T-helper 1 cell treated with Interleukin-12 subunit alpha and Interleukin-12 subunit beta and Interleukin-4 antibody, amounts not matched to agents 30 ng/mL and 1 ng/mL, for 36 hours (primary cell): Measurements from ENCODE around the gene PTPN4. TPM values are rescaled to one million over a fixed set of nuclear protein-coding genes. Genes with fewer than 3 reads are reported as not detected.

Source experiments
- intact Hi-C: fragments of 100-400 bp; cut with micrococcal nuclease; formaldehyde crosslinking; loops from one replicate; pipeline ENCODE4 v1.15.1; 2024
- total RNA-seq: library from RNA; stranded (reverse); gene quantifications from 2 replicates; pipeline ENCODE4 v1.2.3, GENCODE V29; 2022

PTPN4 gene, protein sequence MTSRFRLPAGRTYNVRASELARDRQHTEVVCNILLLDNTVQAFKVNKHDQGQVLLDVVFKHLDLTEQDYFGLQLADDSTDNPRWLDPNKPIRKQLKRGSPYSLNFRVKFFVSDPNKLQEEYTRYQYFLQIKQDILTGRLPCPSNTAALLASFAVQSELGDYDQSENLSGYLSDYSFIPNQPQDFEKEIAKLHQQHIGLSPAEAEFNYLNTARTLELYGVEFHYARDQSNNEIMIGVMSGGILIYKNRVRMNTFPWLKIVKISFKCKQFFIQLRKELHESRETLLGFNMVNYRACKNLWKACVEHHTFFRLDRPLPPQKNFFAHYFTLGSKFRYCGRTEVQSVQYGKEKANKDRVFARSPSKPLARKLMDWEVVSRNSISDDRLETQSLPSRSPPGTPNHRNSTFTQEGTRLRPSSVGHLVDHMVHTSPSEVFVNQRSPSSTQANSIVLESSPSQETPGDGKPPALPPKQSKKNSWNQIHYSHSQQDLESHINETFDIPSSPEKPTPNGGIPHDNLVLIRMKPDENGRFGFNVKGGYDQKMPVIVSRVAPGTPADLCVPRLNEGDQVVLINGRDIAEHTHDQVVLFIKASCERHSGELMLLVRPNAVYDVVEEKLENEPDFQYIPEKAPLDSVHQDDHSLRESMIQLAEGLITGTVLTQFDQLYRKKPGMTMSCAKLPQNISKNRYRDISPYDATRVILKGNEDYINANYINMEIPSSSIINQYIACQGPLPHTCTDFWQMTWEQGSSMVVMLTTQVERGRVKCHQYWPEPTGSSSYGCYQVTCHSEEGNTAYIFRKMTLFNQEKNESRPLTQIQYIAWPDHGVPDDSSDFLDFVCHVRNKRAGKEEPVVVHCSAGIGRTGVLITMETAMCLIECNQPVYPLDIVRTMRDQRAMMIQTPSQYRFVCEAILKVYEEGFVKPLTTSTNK
- total RNA-seq: 47.6 and 53.3 TPM in 2 replicates

DNA sequence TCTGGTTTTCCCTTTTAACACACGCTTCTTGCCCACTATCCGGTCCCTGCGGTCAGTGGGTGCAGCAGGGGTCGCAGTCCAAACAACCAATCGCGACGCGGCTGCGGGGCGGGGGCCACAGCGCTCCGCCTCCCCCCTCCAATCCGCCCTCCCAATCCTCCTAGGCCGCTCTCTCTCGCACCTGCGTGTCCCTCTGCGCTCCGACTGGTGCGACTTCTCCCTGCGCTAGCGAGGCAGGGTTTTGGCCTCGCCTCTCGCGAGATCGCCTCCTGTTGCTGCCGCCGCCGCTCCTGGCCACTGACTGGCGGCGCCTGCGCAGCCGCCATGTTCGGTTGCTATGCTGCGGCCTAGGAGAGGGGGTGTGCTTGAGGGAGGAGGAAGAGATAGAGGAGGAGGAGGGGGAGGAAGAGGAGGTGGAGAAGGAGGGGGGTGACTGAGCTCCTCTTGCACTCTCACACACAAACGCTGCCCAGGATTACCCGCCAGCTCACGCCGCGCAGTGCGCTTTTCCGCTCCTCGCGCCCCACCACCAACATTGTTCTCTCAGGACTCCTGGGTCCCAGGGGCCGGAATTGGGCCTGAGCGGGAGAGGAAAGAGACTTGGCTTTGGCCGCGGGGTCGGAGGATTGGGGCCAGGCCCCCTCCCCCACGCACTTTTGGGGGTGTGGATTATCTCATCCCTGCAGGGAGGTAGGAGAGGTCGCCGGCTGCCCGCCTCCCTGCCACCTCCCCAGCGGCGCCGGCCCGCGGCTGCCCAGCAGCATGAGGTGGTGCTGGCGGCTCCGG lies at the start of gene PTPN4:
Gene PTPN4, plus strand, starts transcription at position 472 of the 786 bp plus-strand sequence. CDS start 49,932 bp downstream, outside the sequence.
- intact Hi-C loops: loop anchor here (1.0 to 2.0 kb wide), 18 partner anchors 57 to 1977 kb away; partner anchors contain the start of genes C2orf76, DBI, DDX18 and EPB41L5

DNA sequence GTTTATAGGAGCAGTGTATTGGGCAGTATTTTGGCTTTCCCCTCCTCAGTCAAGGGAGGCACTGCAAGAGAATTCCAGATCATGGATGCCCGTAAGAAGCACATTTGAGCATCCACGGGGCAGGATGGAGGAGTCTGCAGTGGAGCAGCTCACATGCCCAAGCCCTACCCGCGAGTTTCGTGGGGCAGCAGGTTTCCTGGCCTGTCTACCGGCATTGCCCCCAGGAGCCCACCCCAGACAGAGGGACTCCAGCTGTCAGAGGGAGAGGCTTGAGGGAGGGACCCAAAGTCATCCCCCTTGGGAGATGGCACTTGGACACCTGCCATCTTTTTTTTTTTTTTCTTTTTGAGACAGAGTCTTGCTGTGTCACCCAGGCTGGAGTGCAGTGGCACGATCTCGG lies 49.4 kb upstream of the PTPN4 start:
- intact Hi-C loops: no loop called here

DNA sequence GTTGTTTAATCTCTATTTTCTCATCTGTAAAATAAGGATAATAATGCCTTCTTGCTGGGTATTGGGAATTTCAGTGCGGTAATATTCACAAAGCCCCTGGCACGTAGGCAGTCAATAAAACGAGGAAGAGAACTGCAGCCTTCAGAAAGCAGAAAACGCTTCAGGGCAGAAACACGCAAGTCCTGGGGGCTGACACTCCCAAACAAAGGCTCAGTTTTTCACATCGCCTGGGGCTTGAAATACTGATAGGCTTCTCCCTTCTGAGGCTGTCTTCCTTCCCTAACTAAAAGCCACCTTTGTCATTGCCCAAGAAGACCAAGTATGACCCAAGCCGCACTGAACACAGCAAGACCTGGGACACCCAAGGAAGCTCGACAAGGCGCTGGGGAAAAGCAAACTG lies 48.4 kb upstream of the PTPN4 start:
- intact Hi-C loops: no loop called here

DNA sequence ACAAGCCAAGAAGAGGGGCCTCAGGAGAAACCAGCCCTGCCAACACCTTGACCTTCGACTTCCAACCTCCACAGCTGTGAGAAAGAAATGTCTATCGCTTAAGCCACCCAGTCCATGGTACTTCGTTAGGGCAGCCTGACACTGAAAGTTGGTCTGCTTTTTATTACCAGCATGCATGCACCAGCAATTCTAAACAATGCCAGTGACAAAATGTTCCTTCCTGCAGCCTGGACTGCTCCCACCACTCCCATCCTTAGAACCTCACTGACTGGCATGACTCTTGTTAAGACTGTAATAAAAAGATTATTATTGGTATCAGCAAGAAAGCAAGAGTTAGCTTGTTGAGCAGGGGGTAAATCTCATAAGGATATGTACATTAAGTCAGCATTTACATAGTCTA lies 47.2 kb upstream of the PTPN4 start:
- intact Hi-C loops: no loop called here

DNA sequence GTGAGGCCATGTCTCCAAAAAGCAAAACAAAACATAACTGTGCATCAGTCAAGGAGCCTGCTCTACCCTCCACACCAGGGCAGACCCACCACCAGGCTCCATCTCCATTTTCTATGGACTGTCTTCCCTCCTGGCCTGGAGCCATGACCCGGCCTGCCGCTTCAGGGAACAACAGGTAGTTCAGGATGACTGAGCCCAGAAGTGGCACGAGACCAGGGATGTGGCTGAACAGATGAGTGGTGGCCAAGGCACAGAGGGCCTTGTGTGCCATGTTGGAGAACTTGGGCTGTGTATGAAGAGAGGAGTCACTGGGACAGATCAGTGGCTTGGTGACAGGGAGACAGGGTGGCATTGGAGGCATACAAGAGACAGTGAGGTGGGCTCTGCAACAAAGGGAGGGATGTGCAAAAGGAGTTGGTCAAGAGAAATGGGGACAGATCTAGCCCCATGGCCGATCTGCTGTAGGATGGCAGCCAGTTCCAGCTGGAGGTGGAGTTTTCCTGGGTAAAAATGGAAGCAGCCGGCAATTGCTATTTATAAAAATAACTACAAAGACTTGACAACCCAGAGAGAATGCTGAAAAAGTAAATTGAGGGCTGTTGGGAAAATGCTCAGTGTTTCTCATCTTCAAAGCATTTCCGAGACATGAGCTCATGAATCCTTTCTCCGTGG lies 45.8 kb upstream of the PTPN4 start:
- intact Hi-C loops: no loop called here

DNA sequence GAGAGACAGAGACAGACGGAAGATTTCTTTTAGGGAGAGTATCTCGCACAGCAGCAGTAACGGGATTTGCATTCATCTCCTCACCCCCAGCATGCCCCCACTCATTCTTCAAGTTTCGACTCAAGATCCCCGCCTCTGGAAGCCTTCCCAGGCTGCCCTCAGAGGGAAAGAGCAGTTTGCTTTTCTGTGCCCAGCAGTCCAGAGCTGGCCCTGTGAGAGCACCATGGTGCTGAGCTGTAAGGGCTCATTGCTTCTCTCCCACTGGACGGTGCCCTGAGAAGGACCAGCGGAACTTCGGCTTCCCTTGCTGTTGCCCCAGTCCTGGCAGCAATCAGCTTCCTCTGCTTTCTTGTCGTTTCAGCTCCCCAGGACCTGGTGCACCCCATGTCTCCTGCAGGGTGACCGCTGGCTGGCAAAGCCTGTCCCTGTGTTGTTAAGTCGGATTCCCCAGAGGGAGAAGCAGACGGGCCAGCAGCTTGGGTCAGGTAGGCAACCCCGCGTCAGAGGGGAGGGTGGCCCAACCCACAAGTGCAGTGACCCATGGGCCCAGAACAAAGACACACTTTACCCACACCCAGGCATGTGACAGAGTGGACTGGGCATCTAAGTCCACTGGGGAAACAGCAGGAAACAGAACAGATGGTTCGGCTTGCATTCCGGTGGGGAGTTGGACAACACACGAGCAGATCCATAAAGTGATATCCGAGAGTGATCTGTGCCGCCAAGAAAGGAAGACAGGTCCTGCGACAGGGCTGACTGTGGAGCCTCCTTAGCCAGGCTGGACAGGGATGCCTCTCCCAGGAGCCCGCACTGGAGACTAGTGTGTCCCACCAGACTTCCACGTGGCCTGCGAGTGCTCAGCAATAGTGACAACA lies 44.1 kb upstream of the PTPN4 start:
- intact Hi-C loops: no loop called here

DNA sequence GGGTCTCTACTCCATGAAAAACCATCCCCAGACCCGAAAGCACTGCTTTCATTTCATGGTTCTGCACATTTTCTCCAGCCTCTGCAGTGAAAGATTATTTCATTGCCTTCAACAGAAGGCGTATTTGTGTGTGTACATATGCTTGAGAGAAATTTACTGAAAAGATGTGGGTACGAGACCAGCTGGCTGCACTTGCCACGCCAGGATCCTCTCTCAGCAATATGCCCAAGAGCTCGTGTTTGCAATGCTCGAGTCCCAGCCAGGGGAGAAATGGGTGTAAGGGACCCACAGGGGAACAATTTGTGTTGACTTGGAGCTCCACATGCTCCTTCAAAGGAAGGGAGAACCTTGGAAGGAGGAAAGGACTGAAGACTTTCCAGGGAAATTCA lies 43.4 kb upstream of the PTPN4 start:
- intact Hi-C loops: no loop called here

DNA sequence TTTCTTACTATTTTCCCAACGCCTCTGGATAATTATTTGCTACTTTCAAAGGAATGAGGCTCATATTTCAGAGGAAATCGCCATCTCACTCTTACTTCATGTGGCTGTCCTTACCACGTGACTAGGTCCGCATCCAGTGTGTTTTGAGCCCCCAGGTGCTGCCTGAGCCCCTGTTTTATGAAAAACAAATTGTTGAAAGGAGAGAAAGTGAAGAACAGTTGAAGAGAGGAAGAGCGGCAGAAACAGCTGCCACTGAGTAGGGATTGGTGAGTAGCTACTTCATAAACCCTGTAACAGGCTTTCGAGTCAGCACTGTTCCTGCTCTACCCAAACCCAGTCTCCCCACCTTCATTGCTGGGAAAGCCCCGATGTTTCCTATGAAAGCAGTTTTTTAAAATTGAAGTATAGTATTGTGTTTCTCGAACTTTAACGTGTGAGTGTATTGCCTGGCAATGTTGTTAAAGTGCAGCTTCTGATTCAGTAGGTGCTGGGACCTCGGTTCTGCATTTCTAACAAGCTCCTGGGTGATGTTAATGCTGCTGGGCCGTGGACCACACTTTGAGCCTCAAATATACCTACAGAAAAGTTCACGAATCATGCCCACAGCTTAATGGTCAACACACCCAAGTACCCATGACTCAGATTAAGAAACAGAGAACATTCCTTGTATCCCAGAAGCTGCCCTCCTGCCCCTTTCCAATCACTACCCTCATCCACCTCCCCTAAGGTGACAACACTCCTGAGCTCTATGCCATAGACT lies 41.0 kb upstream of the PTPN4 start:
- intact Hi-C loops: no loop called here

DNA sequence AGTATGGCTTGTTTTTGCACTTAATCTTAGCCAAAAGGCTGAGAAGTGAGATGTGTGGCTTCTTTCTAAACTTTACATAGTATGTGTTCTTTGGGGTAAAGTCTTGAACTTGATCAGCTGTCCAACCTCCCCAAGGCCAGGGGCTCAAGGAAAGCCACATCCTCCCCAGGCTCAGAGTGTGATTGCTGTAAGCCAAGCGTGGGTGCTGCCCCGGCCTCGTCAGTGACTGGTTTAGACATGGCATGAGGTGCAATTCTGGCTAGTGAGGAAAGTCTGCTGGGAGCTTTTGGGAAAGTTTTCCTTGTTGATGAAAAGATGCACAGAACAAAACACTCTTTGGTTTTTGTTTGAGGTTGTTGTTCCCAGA lies 40.5 kb upstream of the PTPN4 start:
- intact Hi-C loops: no loop called here

DNA sequence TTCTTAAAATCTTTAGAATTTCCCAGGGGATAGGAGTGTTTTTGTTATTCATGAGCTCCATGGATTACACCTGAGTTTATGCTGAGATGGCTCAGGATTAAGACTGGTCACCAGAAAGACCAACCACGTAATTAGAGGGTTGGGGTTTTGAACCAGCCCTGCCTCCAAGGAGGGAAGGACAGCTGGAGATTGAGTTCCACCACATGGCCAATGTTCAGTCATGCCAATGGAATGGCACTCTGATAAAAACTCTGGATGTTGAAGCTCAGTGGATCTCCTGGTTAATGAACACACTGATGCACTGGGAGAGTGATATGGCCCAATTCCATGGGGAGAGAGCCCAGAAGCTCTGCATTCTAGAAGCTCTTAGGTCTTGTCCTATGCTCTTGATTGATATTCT lies 38.7 kb upstream of the PTPN4 start:
- intact Hi-C loops: no loop called here

DNA sequence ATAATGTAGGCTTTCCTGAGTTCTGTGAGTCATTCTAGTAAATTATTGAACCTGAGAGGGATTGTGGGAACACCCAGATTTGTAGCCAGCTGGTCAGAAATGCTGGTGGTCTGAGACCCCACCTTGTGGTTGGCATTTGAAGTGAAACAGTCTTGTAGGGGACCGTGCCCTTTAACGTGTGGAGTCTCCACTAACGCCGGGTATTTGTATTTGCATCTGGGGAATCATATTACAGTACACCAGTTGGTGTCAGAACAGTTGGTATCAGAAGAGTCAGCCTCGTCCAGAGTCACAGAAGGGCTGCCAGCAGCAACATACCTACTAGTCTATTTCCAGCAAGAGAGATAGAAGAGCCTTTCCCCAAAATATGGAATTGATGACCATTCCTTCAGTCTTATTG lies 38.3 kb upstream of the PTPN4 start:
- intact Hi-C loops: no loop called here

DNA sequence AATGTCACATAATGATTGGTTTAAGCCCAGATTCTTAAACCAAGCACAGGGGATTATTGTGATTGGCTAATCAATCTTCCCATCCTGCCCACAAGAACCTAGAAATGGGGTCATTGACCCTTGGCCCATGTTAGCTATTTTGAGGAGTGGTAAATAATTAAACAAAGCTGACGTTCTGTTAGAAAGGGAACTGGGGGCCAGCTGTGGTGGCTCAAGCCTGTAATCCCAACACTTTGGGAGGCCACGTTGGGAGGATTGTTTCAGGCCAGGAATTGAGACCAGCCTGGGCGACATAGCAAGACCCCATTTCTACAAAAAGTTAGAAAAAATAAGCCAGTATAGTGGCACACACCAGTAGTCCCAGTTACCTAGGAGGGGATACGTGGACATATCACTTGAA lies 37.8 kb upstream of the PTPN4 start:
- intact Hi-C loops: no loop called here

DNA sequence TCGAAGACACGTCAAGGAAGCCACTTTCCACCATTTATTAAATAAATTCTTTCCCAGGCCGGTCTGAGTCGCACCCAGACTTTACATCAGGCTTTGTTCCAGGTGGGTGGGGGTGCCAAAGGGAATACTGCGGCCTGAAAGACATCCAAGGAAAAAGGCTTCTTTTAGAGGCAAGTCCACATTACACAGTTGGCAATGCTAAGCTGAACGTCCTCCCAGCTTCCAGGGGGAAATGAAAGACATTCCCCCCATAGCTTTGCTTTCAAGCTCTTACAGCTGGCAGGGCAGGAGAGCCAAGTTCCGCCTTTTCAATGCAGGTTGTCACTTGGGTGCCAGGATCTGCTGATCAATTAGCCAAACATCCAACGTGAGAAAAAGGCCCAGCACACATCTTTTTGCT lies 36.5 kb upstream of the PTPN4 start:
- intact Hi-C loops: no loop called here

DNA sequence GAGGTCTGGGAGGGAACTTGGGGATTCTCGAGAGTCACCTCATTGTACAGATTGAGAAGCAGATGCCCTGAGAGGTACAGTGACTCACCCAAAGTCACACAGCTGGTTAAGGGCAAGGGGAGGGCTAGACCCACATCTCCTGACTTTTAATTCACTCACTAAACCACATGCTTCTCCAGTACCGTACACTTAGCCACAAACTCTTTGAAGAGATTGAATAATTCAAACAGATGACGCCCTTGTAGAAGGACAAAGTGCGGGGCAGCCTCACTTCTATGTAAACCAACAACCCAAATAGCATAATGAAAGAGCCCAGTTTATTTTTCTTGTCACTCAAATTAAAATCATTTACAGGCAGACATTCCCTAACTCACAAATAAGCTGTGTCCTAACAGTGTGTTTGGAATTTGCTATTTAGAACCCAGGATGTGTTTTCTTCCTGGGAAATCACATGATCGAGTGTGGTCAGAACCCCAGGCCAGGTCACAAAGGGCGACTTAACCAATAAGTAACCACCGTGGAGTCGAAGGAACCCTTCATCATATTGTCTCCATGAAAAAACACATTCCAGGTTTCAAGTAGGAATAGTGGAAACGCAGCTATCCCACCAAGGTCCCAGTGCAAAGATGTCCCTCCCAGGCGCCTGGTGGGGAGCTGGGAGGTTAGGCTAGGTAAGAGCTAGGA lies 35.8 kb upstream of the PTPN4 start:
- intact Hi-C loops: no loop called here

DNA sequence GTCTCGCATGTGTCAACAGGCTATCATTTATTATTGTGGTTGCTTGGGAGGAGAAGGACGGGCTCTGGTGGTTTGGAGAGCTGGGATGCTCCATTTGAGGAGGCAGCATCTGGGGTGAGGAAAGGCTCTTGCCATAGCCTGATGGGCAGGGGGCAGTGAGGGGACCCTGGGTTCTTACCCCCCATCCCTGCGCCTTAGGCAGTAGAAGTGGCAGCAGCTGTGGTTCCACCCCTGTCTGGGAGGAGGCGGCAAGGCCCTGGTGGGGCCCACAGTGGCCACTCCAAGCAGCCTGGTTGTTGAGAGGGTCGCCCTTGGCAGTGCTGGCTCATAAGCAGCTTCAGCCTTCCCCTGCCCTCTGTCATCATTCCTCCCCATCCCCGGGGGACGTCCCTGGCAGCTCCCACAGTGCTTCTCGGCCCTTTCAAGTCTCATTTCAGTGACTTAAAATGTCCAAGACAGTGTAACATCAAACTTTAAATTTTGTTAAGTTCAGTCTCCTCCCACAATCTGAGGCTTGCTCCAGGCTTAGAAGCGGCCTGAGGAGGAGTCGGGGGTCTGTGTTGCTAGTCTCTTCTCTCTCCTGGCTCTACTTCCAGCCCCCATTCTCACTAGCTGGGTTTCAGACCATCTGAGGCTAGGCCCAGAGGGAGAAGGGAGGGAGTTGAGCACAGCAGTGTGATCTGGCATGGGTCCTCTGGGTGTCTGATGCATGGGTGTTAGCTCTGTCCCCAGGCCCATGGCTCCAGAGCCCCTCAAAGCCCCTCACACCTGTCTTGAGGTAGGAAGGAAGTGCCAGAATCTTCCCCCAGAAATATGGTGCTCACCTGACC lies 34.9 kb upstream of the PTPN4 start:
- intact Hi-C loops: no loop called here

DNA sequence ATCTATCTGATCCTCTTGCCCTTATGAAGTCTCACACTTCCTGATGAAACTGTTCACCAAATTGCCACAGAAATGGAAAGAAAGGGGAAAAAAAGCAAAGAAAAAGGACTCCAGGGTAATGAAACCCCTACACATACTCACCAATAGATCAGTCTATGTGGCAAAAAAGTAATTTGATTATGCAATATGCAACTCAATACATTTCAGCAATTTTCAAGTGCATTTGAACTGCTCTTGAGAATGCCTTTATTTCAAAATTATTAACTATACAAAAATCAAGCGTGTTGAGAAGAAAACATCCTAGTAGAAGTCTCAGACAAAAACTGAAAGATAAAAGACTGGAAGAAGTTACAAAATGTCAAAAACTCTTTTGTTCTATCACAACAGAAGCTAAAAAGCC lies 32.2 kb upstream of the PTPN4 start:
- intact Hi-C loops: no loop called here

DNA sequence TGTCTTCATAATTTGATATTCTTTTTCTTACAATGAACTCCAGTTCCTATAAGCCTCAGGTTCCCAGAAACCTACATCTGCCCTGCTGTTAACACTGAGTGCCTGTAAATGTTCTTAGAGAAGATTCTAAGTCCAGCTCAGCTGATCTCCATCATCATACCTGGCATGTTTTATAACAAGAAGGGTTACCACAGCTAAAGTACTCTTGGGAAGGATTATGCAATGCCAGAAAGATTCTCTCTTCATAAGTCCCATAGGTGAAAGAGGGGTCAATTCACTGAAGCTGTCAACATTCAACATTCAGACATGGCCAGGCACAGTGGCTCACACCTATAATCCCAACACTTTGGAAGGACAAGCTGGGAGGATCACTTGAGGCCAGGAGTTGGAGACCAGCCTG lies 31.3 kb upstream of the PTPN4 start:
- intact Hi-C loops: no loop called here

DNA sequence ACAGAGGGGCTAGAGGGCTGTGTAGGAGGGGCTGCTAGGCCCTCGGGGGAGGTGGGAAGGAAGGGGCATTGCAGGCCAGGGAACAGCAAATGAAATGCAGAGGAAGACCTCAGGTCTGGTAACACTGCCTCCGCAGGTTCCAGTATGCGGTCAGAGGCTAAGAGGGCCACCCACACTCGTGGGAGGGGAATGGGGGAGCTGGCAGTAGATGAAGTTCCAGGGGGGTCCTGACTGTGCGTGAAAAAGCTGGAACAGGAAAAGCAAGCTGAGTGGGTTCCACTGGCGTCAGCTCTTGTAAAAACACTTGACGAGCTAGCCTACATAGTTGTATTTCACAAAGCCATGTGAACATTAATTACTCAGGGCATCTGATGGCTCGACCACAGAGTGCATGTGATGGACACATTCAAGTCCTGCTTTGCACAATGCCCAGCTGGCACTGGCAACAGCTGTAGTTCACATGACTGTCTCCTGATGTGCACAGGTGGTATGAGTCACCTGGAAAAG lies 29.0 kb upstream of the PTPN4 start:
- intact Hi-C loops: no loop called here
